Transverse colon (tissue), 4 donors: ENCODE results near the gene CASK. TPM values are rescaled to one million over a fixed set of nuclear protein-coding genes. Genes with fewer than 3 reads are reported as not detected.

ENCODE experiments used
- DNase-seq: peaks from one replicate; pipeline ENCODE4 v3.0.0-alpha.2; 2019
- H3K27ac ChIP-seq, 4 donors: fragments of 200-600 bp; sonication (generic); 2 replicates each; pipeline ENCODE4 v1.5.1; 2016 to 2018; ENCODE audit warnings: inconsistent platforms in 4 of 4
- H3K27me3 ChIP-seq: fragments of 200-600 bp; sonication (generic); 2 replicates; pipeline ENCODE4 v1.5.1; 2017; ENCODE audit warnings: inconsistent platforms
- H3K36me3 ChIP-seq, 4 donors: fragments of 200-600 bp; sonication (generic); 2 replicates each; pipeline ENCODE4 v1.5.1; 2017 to 2019; ENCODE audit warnings: inconsistent platforms in 4 of 4
- H3K4me1 ChIP-seq, 4 donors: fragments of 200-600 bp; sonication (generic); 2 replicates each; pipeline ENCODE4 v1.5.1; 2017 to 2020; ENCODE audit warnings: inconsistent platforms in 4 of 4
- H3K4me3 ChIP-seq, 4 donors: fragments of 200-600 bp; sonication (generic); 1 replicate in 1 of 4; 2 replicates in 3 of 4; pipeline versions ENCODE4 v1.5.1 to v1.6.1; 2017 to 2019; ENCODE audit warnings: inconsistent platforms in 4 of 4
- H3K9me3 ChIP-seq, 2 donors: fragments of 200-600 bp; sonication (generic); 2 replicates each; pipeline ENCODE4 v1.5.1; 2017 to 2019; ENCODE audit warnings: inconsistent platforms in 2 of 2
- CTCF ChIP-seq, 5 experiments: fragments of 200-600 bp in 3 of 5; fragments of 450-650 bp in 2 of 5; sonication (generic) in 3 of 5; IDR thresholded peaks; 1 replicate in 2 of 5; 2 replicates in 3 of 5; pipeline ENCODE4 v1.5.1; 2016 to 2017; ENCODE audit warnings: antibody characterized with exemption in 5 of 5, inconsistent platforms in 3 of 5, mild to moderate bottlenecking in 2 of 5, moderate library complexity in 1 of 5
- EP300 ChIP-seq: sonication (generic); formaldehyde crosslinking; IDR thresholded peaks from one replicate; pipeline ENCODE4 v1.6.1; 2017; ENCODE audit warnings: antibody characterized with exemption, low read depth
- POLR2A ChIP-seq: fragments of 450-650 bp; IDR thresholded peaks from one replicate; pipeline ENCODE4 v1.6.1; 2016; ENCODE audit warnings: antibody characterized with exemption, mild to moderate bottlenecking, moderate library complexity
- POLR2AphosphoS5 ChIP-seq, 3 donors: sonication (generic); formaldehyde crosslinking; IDR thresholded peaks; one replicate each; pipeline ENCODE4 v1.6.1; 2016; ENCODE audit warnings: antibody characterized with exemption in 3 of 3
- WGBS, 2 donors: methylation state at CpG; one replicate each; pipeline ENCODE4 v1.1.5; 2018; ENCODE audit warnings: low coverage in 1 of 2; 5-methylcytosine and 5-hydroxymethylcytosine counted together
- in situ Hi-C, 4 donors: fragments of 200-750 bp; cut with MboI; loops; one replicate each; pipeline versions ENCODE4 v1.15.0 to v1.15.1; 2017; ENCODE audit warnings: low sequenced_read_pairs in 3 of 4, low pct_ligation_motif_present in 1 of 4, low pct_unique_long_range_greater_than_20kb in 1 of 4
- intact Hi-C: fragments of 100-400 bp; cut with DNase I; formaldehyde crosslinking; loops from one replicate; pipeline ENCODE4 v1.15.1; 2023; ENCODE audit warnings: low total_unique reads
- total RNA-seq, 4 donors: library from RNA; depleted of rRNA; stranded (reverse); fragments of >200 nt; gene quantifications; one replicate each; pipeline ENCODE4 v1.1.0, GENCODE V29; 2016

The CASK gene
- total RNA-seq, 4 donors from 2014 or later, result 26.6 to 86.1 (median 56.3) TPM

- H3K4me1 ChIP-seq, result no peaks in the 10 kb centered on the region
- TF ChIP-seq CTCF (IDR thresholded peaks at IDR 0.05), result no peak
- no peak for TF ChIP-seq POLR2AphosphoS5 (IDR thresholded peaks at IDR 0.05)
- TF ChIP-seq EP300, result no peak
- no peak for TF ChIP-seq POLR2A
- intact Hi-C loops (no loop called here), in situ Hi-C loops (no loop called here)
- no peak overlapping the region for H3K27ac ChIP-seq
- DNase-seq, result no peak
- no peaks in the 10 kb centered on the region for H3K36me3 ChIP-seq
- H3K9me3 ChIP-seq, result no peaks in the 10 kb centered on the region
- WGBS, 2 donors, result 82% methylated on average over 2 of the region's 2 CpGs; no CpG with 5 or more reads in 1 of the 2 donors
- H3K4me3 ChIP-seq, result no peak overlapping the region
- H3K27me3 ChIP-seq, result no peaks in the 10 kb centered on the region
Measured at GRCh38 chrX:41857670-41858069, 65.7 kb downstream of the CASK start.

- Histone ChIP-seq H3K36me3 (no peaks in the 10 kb centered on the region), H3K27ac (no peak overlapping the region), H3K27me3 (no peaks in the 10 kb centered on the region), H3K9me3 (no peaks in the 10 kb centered on the region), H3K4me1 (no peaks in the 10 kb centered on the region), H3K4me3 (no peak overlapping the region)
- no peak for DNase-seq
- WGBS, 2 donors, result 81 to 93% methylated on average over 2 of the region's 2 CpGs
- intact Hi-C loops (no loop called here), in situ Hi-C loops (no loop called here)
- TF ChIP-seq EP300 (no peak), POLR2A (no peak)
Measured at GRCh38 chrX:41846714-41847113, 76.6 kb downstream of the CASK start.

- intact Hi-C loops, result no loop called here
- TF ChIP-seq POLR2AphosphoS5 (IDR thresholded peaks at IDR 0.05) (no peak), POLR2A (no peak), CTCF (IDR thresholded peaks at IDR 0.05) (no peak), EP300 (no peak)
- H3K27me3 ChIP-seq, result no peaks in the 10 kb centered on the region
- WGBS, 2 donors, result 37 to 48% methylated on average over 4 to 6 of the region's 6 CpGs
- in situ Hi-C loops, result no loop called here
- H3K27ac ChIP-seq, result no peak overlapping the region
- no peaks in the 10 kb centered on the region for H3K9me3 ChIP-seq
- H3K36me3 ChIP-seq, result no peaks in the 10 kb centered on the region
- H3K4me3 ChIP-seq, result no peak overlapping the region
- DNase-seq, result no peak
- H3K4me1 ChIP-seq, result no peaks in the 10 kb centered on the region
Measured at GRCh38 chrX:41837270-41837944, 85.9 kb downstream of the CASK start.

- in situ Hi-C loops (no loop called here), intact Hi-C loops (no loop called here)
- Histone ChIP-seq H3K27me3 (no peaks in the 10 kb centered on the region), H3K36me3 (no peaks in the 10 kb centered on the region), H3K4me3 (no peak overlapping the region), H3K9me3 (no peaks in the 10 kb centered on the region), H3K4me1 (peaks cover 0 to 12% (median 0%) of the 10 kb centered on the region in 4 donors), H3K27ac (no peak overlapping the region)
- WGBS, 2 donors, result 75% methylated on average over 1 of the region's 1 CpG; no CpG with 5 or more reads in 1 of the 2 donors
- no peak for TF ChIP-seq POLR2A
- no peak for DNase-seq
Measured at GRCh38 chrX:41828826-41829225, 94.5 kb downstream of the CASK start.

- TF ChIP-seq CTCF (IDR thresholded peaks at IDR 0.05) (no peak), POLR2AphosphoS5 (IDR thresholded peaks at IDR 0.05) (no peak), EP300 (no peak), POLR2A (no peak)
- Histone ChIP-seq H3K27ac (no peak overlapping the region), H3K9me3 (no peaks in the 10 kb centered on the region), H3K4me1 (peaks cover 0 to 15% (median 0%) of the 10 kb centered on the region in 4 donors), H3K36me3 (no peaks in the 10 kb centered on the region), H3K4me3 (no peak overlapping the region), H3K27me3 (no peaks in the 10 kb centered on the region)
- intact Hi-C loops, result no loop called here
- no peak for DNase-seq
- in situ Hi-C loops, result no loop called here
Measured at GRCh38 chrX:41827886-41828285, 95.5 kb downstream of the CASK start.
